GM20000 (cell line): ENCODE data around the gene LARGE1.

Source experiments
- DNase-seq: peaks from one replicate; pipeline ENCODE4 v3.0.0; 2012; ENCODE audit warnings: low spot score
- CTCF ChIP-seq: IDR thresholded peaks from 2 replicates; pipeline ENCODE4 v1.5.1; 2012; ENCODE audit warnings: mild to moderate bottlenecking, control low read depth; ENCODE audit errors: extremely low read depth, missing control alignments

Gene LARGE1

DNA sequence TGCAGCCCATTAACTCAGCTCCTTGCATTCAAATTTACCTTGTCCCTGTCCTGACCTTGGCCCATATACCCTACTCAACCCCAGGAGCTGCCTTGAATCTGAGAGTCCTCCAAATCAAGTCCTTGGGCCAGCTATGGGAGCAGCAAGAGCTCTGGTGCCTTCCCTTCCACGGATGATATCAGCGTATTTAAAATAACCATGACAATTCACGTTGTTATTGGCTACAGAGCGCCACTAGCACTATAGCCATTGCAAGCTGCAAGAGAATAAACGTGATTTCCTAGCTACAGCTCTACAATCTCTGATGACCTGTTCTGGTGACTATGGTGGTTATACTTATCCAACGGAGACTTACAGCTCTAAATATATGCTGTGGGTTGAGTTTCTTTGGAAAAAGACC, 357.8 kb downstream of the LARGE1 start:
- no peak for TF ChIP-seq CTCF
- no peak for DNase-seq

- TF ChIP-seq CTCF = no peak
- no peak for DNase-seq
These were observed 359.0 kb downstream of the LARGE1 start for GRCh38 chr22:33561149-33561807.

DNA sequence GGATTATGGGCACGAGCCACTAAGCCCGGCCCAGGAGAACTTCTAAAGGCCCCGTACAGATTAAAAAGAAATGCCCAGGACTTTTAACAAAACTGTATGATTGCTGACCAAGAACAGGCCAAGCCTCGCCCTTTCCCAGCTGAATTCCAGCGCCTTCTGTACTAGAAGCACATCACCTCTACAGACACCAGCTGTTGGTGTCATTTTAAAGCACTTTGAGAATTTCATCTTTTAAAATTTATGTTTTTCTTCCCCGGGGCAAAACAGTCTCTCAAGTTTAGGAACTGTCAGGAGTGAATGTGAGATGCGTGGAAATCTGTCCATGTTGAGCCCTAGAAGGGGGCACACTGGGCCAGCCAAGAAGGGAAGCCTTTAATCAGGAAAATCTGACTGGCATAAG, 362.4 kb downstream of the LARGE1 start:
- TF ChIP-seq CTCF = no peak
- no peak for DNase-seq

DNA sequence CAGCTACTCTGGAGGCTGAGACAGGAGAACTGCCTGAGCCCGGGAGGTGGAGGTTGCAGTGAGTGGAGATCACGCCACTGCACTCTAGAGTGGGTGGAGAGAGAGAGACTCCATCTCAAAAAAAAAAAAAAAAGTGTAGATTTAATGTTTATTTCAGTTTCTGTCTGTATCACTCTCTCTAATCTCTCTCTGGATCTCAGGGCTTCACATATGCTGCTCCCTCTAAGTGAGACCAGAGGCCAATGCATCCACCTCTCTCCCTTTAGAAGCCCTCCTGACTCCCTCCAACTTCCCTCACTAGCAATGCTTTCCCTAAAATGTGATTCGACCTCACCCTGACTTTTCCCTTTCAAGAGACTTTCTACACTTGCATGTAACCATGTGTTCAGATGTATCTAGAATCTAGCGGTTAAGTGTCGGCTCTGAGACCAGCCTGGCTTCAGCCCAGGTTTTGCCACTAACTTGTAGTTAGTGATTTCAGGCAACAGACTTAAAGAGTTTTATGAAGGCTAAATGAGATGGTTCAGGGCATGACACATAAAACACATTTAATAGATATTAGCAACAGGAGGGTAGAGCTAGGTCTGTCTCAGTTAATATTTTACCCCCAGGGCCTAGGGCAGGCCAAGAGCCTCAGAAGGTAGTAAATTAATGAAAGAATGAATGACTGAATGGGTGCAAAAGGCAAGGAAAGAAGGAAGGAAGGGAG, 364.3 kb downstream of the LARGE1 start:
- TF ChIP-seq CTCF = no peak
- DNase-seq = no peak

DNA sequence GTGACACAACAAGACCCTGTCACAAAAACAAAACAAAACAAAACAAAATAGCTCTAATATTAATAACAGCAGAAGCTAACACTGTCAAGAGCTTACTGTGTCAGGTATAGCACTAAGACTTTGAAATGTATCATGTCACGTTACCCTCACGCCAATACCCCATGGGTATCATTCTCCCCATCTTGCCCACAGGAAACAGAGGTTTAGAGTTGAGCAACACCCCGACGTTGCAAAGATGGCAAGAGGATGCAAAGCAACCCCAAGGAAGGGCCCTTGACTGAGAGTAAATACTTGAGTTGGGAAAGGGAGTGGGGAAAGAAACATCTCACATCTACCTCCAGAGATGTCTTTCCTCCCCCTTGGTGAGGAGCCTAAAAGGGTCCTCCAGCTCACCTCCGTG, 366.8 kb downstream of the LARGE1 start:
- no peak for DNase-seq
- no peak for TF ChIP-seq CTCF

DNA sequence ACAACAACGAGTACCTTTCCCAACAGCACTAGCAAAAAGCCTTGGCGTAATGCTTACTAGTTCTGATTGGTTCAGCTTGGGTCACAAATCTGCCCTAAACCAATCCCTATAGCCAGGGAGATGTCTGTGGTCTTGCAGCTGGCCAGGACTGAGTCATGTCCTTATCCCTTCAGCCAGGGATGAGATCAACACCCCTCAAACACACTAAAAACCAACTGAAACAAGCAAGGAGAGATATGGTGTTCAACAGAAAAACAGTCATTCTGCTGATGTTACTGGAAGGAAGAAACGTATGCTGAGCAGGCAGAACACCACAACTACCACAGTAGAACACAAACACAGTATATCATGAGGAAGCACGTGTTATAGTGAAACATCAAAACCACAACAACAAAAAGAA, 375.6 kb downstream of the LARGE1 start:
- DNase-seq = no peak
- no peak for TF ChIP-seq CTCF

GRCh38 chr22:33542722-33543121, 377.6 kb downstream of the LARGE1 start:
- TF ChIP-seq CTCF = no peak
- DNase-seq = no peak
